H9 (cell line): ENCODE measurements around the gene FOXP4. TPM values are rescaled to one million over a fixed set of nuclear protein-coding genes. Genes with fewer than 3 reads are reported as not detected.

ENCODE experiments used
- DNase-seq: peaks from one replicate; pipeline ENCODE4 v3.0.0-alpha.2; 2017
- H2AFZ ChIP-seq: one replicate; pipeline ENCODE4 v1.6.1; 2013; ENCODE audit warnings: mild to moderate bottlenecking, low read length, control low read depth, moderate library complexity
- H2AK5ac ChIP-seq: 2 replicates; pipeline ENCODE4 v1.6.1; 2013; ENCODE audit warnings: low read length, control low read depth, mixed read lengths; ENCODE audit not compliant: insufficient read length
- H2BK120ac ChIP-seq: one replicate; pipeline ENCODE4 v1.6.1; 2013; ENCODE audit warnings: low read depth, mild to moderate bottlenecking, low read length, control low read depth, inconsistent platforms; ENCODE audit not compliant: poor library complexity, severe bottlenecking
- H2BK12ac ChIP-seq: 2 replicates; pipeline ENCODE4 v1.6.1; 2013; ENCODE audit warnings: low read length, control low read depth, mixed read lengths, low read depth; ENCODE audit not compliant: insufficient read length
- H2BK15ac ChIP-seq: 2 replicates; pipeline ENCODE4 v1.6.1; 2013; ENCODE audit warnings: low read depth, low read length, control low read depth
- H2BK20ac ChIP-seq: one replicate; pipeline ENCODE4 v1.6.1; 2013; ENCODE audit warnings: low read depth, mild to moderate bottlenecking, low read length, control low read depth, inconsistent platforms; ENCODE audit not compliant: poor library complexity, severe bottlenecking
- H2BK5ac ChIP-seq: 2 replicates; pipeline ENCODE4 v1.6.1; 2013; ENCODE audit warnings: low read length, control low read depth, mixed read lengths; ENCODE audit not compliant: insufficient read length
- H3K14ac ChIP-seq: 2 replicates; pipeline ENCODE4 v1.6.1; 2013; ENCODE audit warnings: low read length, control low read depth; ENCODE audit not compliant: insufficient read depth
- H3K18ac ChIP-seq: 2 replicates; pipeline ENCODE4 v1.6.1; 2013; ENCODE audit warnings: low read depth, mild to moderate bottlenecking, mixed read lengths, low read length, control low read depth; ENCODE audit not compliant: insufficient read length
- H3K23ac ChIP-seq: 2 replicates; pipeline ENCODE4 v1.6.1; 2013; ENCODE audit warnings: low read length, control low read depth, mixed read lengths, low read depth; ENCODE audit not compliant: insufficient read length
- H3K23me2 ChIP-seq: 2 replicates; pipeline ENCODE4 v1.6.1; 2013; ENCODE audit warnings: low read depth, mild to moderate bottlenecking, mixed read lengths, low read length, control low read depth; ENCODE audit not compliant: insufficient read length, poor library complexity, severe bottlenecking
- H3K27ac ChIP-seq: 2 replicates; pipeline ENCODE4 v1.5.1; 2013; ENCODE audit warnings: low read length, control low read depth, mixed read lengths, low read depth; ENCODE audit not compliant: insufficient read length
- H3K27me3 ChIP-seq: 2 replicates; pipeline ENCODE4 v1.6.1; 2013; ENCODE audit warnings: low read length, control low read depth, inconsistent platforms; ENCODE audit not compliant: insufficient read depth
- H3K4ac ChIP-seq: 2 replicates; pipeline ENCODE4 v1.6.1; 2013; ENCODE audit warnings: low read depth, mild to moderate bottlenecking, control low read depth, inconsistent platforms, low read length, moderate library complexity
- H3K4me1 ChIP-seq: 2 replicates; pipeline ENCODE4 v1.6.1; 2013; ENCODE audit warnings: low read length, control low read depth, inconsistent platforms; ENCODE audit not compliant: insufficient read depth
- H3K4me2 ChIP-seq: 2 replicates; pipeline ENCODE4 v1.6.1; 2013; ENCODE audit warnings: low read length, control low read depth, mixed read lengths; ENCODE audit not compliant: insufficient read length, insufficient read depth
- H3K56ac ChIP-seq: 2 replicates; pipeline ENCODE4 v1.6.1; 2013; ENCODE audit warnings: low read depth, mild to moderate bottlenecking, mixed read lengths, low read length, control low read depth; ENCODE audit not compliant: insufficient read length
- H3K79me1 ChIP-seq: 2 replicates; pipeline ENCODE4 v1.6.1; 2013; ENCODE audit warnings: low read depth, mild to moderate bottlenecking, moderate library complexity, low read length, control low read depth, inconsistent platforms; ENCODE audit not compliant: insufficient read depth, poor library complexity, severe bottlenecking
- H3K79me2 ChIP-seq: 2 replicates; pipeline ENCODE4 v1.6.1; 2013; ENCODE audit warnings: low read length, control low read depth, inconsistent platforms; ENCODE audit not compliant: insufficient read depth
- H3K9ac ChIP-seq: 2 replicates; pipeline ENCODE4 v1.6.1; 2013; ENCODE audit warnings: low read length, control low read depth, mixed read lengths; ENCODE audit not compliant: insufficient read length; ENCODE audit errors: extremely low read depth
- H3K9me3 ChIP-seq: one replicate; pipeline ENCODE4 v1.6.1; 2013; ENCODE audit warnings: low read depth, low read length, inconsistent platforms; ENCODE audit not compliant: control insufficient read depth
- H3T11ph ChIP-seq: one replicate; pipeline ENCODE4 v1.6.1; 2013; ENCODE audit warnings: mild to moderate bottlenecking, low read length, control low read depth, inconsistent platforms
- H4K20me1 ChIP-seq: one replicate; pipeline ENCODE4 v1.6.1; 2013; ENCODE audit not compliant: control insufficient read depth, insufficient read length, insufficient read depth
- H4K5ac ChIP-seq: 2 replicates; pipeline ENCODE4 v1.6.1; 2013; ENCODE audit warnings: low read depth, mild to moderate bottlenecking, mixed read lengths, low read length, control low read depth; ENCODE audit not compliant: insufficient read length
- H4K8ac ChIP-seq: replicated peaks from 2 replicates; pipeline ENCODE4 v1.6.1; 2013; ENCODE audit warnings: low read length, control low read depth, mixed read lengths, low read depth; ENCODE audit not compliant: insufficient read length
- H4K91ac ChIP-seq: 2 replicates; pipeline ENCODE4 v1.6.1; 2013; ENCODE audit warnings: low read depth, mild to moderate bottlenecking, moderate library complexity, mixed read lengths, low read length, control low read depth; ENCODE audit not compliant: insufficient read length
- H3K27ac Mint-ChIP-seq, 3 experiments: 2 replicates in 2 of 3; 3 replicates in 1 of 3; pipeline ENCODE4 v1.8.0; 2020 to 2021; ENCODE audit warnings: mixed read lengths in 3 of 3, mild to moderate bottlenecking in 1 of 3, moderate library complexity in 1 of 3
- H3K27me3 Mint-ChIP-seq: 2 replicates; pipeline ENCODE4 v1.8.0; 2021; ENCODE audit warnings: low read depth, mild to moderate bottlenecking, moderate library complexity, mixed read lengths
- H3K36me3 Mint-ChIP-seq, 3 experiments: 2 replicates in 2 of 3; 3 replicates in 1 of 3; pipeline ENCODE4 v1.8.0; 2020 to 2021; ENCODE audit warnings: low read depth in 3 of 3, mixed read lengths in 3 of 3; ENCODE audit not compliant: insufficient read depth in 1 of 3
- H3K4me1 Mint-ChIP-seq, 2 experiments: 2 replicates each; pipeline ENCODE4 v1.8.0; 2020; ENCODE audit warnings: mixed read lengths in 2 of 2
- H3K4me3 Mint-ChIP-seq, 2 experiments: 2 replicates in 1 of 2; 3 replicates in 1 of 2; pipeline ENCODE4 v1.8.0; 2020 to 2021; ENCODE audit warnings: mild to moderate bottlenecking in 2 of 2, mixed read lengths in 2 of 2, moderate library complexity in 1 of 2
- H3K9me3 Mint-ChIP-seq, 2 experiments: 2 replicates in 1 of 2; 3 replicates in 1 of 2; pipeline ENCODE4 v1.8.0; 2020; ENCODE audit warnings: mild to moderate bottlenecking in 2 of 2, mixed read lengths in 2 of 2, moderate library complexity in 1 of 2
- WGBS: extraction: QIAGEN DNeasy Blood & Tissue Kit; methylation state at CpG from one replicate; pipeline ENCODE4 v1.1.7; 2013; ENCODE audit warnings: missing lambda C conversion rate, low lambda C conversion rate, mixed read lengths; ENCODE audit not compliant: insufficient read length; ENCODE audit errors: extremely low coverage; 5-methylcytosine and 5-hydroxymethylcytosine counted together
- total RNA-seq: library from RNA; stranded (reverse); gene quantifications from 2 replicates; pipeline ENCODE4 v1.2.1, GENCODE V29; 2021
- TF ChIP-seq, protein P1 (sequence below): fragments of 200-600 bp; sonication (generic); conservative IDR thresholded peaks from 3 replicates; pipeline ENCODE4 v1.8.0; 2021; ENCODE audit warnings: antibody characterized with exemption, mild to moderate bottlenecking

Gene FOXP4
- total RNA-seq, 1 experiment from 2014 or later: 18.2 TPM

DNA sequence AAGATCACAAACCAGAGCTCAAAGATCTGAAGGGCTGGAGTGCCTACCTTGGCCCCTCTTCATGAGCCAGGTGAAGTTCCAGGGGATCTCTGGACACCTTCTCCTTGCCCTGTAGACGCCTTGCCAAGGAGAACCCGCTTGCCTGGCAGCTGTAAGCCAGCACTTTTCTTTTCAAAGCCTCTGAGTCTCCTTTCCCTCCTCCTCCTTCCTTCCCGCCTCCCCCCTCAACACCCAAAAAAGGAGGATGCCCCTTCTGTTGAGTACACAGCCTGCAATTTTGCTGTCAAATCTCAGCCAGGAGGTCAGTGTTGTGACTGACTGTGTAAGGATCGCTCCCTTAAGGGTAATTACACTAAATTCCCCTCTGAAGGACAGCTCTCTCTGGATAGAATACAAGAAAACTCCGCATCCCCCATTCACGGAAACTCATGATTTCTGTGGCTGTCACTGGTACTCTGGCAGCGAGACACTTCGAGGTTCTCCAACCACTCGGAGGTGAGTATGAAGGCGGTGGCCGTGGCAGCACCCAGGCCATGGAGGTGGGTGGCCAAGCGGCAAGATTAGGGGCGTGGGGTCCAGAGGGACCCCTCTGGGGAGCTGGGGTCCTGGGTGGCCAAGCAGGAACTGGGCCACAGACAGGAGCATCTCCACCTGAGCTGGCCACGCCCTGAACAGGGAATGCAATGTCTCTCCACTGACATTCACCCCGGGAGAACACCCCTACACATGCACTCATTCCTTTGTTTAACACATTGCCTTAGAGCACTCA is 23.2 kb upstream of the FOXP4 start:
- H3K4me3 Mint-ChIP-seq: no peak overlapping the region
- no CpG with 5 or more reads among the region's 15 CpGs for WGBS
- H2BK5ac ChIP-seq: no peak overlapping the region
- H3K27ac ChIP-seq: no peak overlapping the region
- H4K8ac ChIP-seq: no peak overlapping the region
- H4K91ac ChIP-seq: no peak overlapping the region
- TF ChIP-seq, protein P1, sequence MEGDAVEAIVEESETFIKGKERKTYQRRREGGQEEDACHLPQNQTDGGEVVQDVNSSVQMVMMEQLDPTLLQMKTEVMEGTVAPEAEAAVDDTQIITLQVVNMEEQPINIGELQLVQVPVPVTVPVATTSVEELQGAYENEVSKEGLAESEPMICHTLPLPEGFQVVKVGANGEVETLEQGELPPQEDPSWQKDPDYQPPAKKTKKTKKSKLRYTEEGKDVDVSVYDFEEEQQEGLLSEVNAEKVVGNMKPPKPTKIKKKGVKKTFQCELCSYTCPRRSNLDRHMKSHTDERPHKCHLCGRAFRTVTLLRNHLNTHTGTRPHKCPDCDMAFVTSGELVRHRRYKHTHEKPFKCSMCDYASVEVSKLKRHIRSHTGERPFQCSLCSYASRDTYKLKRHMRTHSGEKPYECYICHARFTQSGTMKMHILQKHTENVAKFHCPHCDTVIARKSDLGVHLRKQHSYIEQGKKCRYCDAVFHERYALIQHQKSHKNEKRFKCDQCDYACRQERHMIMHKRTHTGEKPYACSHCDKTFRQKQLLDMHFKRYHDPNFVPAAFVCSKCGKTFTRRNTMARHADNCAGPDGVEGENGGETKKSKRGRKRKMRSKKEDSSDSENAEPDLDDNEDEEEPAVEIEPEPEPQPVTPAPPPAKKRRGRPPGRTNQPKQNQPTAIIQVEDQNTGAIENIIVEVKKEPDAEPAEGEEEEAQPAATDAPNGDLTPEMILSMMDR: no peak
- no peak overlapping the region for H3K9ac ChIP-seq
- H2BK15ac ChIP-seq: no peak overlapping the region
- no peak overlapping the region for H3K14ac ChIP-seq
- H3K36me3 Mint-ChIP-seq: no peaks in the 10 kb centered on the region
- H4K5ac ChIP-seq: no peak overlapping the region
- no peak overlapping the region for H2AFZ ChIP-seq
- H2BK120ac ChIP-seq: no peak overlapping the region
- no peaks in the 10 kb centered on the region for H3K4me1 ChIP-seq
- no peak overlapping the region for H3K4ac ChIP-seq
- no peaks in the 10 kb centered on the region for H4K20me1 ChIP-seq
- H3T11ph ChIP-seq: no peak overlapping the region
- H3K56ac ChIP-seq: no peak overlapping the region
- H3K23me2 ChIP-seq: no peaks in the 10 kb centered on the region
- H3K4me2 ChIP-seq: no peak overlapping the region
- peaks cover 69% of the 10 kb centered on the region for H3K27me3 Mint-ChIP-seq
- H3K27ac Mint-ChIP-seq: no peak overlapping the region; a peak in 1 of 7 replicates
- H3K79me2 ChIP-seq: no peaks in the 10 kb centered on the region
- H3K4me1 Mint-ChIP-seq: peaks cover 24 to 53% of the 10 kb centered on the region in 2 experiments
- no peaks in the 10 kb centered on the region; the same call in 1 of the 2 replicates for H3K27me3 ChIP-seq
- no peak for DNase-seq
- H2BK12ac ChIP-seq: no peak overlapping the region
- H3K18ac ChIP-seq: no peak overlapping the region
- H3K79me1 ChIP-seq: no peaks in the 10 kb centered on the region
- no peaks in the 10 kb centered on the region for H3K9me3 ChIP-seq
- H2BK20ac ChIP-seq: no peak overlapping the region
- no peak overlapping the region for H3K23ac ChIP-seq
- no peaks in the 10 kb centered on the region; a peak in 1 of 5 replicates for H3K9me3 Mint-ChIP-seq
- H2AK5ac ChIP-seq: no peak overlapping the region
